Activated CD4-positive, alpha-beta T cell treated with anti-CD3 and anti-CD28 coated beads, Interleukin-2, amount 50 U/mL, for 16 hours (primary cell): ENCODE measurements around the gene CLNS1A.
"Not testable (repeated sequence)": the region's sequence is repeated elsewhere in the genome, so short reads cannot be mapped to it uniquely, and the experiment has no call there.

ENCODE experiments used
- DNase-seq: peaks from one replicate; pipeline ENCODE4 v3.0.0-alpha.2; 2020

CLNS1A gene

GRCh38 chr11:77617892-77618291 is 19.7 kb downstream of the CLNS1A start:
- no peak for DNase-seq

DNA sequence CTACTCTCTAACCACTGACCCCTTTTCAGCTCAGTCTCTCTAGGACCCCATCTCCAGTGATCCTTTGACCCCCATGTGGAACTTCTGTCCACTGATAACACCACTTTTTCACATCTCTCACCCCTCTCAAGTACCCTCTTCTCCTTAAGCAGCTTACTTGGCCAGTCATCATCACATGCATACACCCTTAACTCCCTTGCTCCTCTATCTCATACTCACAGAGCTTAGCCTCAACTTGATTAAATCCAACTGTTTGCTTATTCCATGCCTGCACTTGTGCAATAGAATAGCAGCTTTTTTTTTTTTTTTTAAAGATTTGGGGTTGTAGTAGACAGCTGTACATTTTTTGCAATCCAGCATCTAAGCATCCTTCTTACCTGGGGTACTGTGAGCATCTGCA is 25.7 kb downstream of the CLNS1A start:
- DNase-seq: no peak

GRCh38 chr11:77609234-77609633 is 28.4 kb downstream of the CLNS1A start:
- DNase-seq: no peak

DNA sequence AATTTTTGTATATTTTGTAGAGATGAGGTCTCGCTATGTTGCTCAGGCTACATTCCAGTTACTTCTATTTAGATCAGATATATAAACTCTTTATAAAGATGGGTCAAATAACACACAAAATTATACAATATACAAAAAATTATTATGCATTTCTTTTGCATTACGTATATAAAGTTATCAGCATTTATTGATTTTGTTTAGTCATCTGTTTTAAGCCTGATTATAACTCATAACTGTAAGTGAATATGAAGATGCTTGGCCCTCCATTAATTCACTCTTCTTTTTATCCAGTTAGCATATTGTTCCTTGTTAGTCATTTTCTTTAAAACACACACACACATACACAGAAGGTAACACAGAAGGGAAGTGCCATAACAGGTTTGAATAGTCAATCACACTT is 33.3 kb downstream of the CLNS1A start:
- DNase-seq: no peak

DNA sequence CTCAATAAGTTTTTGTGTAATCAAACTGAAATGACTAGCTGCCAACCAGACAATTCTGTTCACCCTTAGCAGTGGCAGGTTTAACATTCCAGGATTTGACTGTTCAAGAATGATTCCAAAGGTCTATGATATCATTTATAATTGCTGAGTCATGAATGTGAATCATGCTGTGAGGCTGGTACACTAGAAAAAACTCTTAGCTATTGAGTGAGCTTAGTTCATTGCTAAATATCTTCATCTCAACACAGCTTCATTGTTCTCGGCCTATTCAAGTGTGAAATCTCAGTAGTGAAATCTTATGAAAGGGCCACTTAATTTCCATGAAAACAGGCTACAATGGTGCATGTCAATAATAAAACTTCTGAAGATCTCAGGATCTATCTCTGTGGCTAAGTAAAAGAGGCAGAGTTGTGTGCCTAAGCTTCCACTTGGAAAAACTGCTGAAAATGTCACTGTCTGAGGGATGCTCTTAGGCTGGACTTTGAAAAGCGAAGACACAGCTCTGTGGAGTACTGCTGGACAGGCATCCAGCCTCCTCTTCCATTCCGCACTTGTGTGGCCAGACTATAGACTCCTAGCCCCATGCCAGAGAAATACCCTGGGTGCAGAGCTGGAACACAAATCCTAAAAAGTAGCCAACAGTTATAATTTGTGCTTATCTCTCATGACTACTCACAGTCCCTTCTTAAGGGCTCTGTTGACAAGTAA is 35.1 kb downstream of the CLNS1A start:
- DNase-seq: no peak

DNA sequence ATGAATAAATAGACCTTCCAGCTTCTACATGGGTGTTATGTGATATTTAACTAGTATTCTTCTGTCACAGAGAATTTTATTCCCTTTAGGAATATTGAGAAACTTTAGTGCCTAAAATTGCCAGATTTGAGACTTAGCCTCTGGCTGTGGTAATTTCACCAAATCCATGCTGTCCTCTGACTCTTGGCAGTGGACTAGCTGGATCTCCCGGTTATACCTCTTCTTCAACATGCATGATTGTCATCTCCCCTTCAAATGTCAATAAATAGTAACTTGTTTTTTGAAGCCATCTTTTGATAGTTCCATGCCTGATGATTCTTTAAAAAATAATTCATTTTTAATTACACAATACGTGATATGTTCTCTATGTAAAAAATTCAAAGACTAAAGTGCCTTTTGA is 39.4 kb downstream of the CLNS1A start:
- no peak for DNase-seq

DNA sequence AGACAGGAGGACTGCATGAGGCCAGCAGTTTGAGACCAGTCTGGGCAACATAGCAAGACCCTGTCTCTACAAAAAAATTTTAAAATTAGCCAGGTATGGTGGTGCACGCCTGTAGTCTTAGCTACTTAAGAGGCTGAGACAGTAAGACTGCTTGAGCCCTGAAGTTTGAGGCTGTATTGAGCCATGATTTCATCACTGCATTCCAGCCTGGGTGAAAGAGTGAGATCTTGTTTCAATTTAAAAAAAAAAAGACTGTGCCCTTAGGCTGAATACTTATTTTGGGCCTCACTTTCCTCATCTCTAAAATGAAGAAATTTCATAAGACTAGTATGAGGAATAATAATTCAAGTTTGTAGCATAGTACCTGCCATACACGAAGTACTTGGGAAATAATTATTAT is 41.0 kb downstream of the CLNS1A start:
- DNase-seq: no peak

DNA sequence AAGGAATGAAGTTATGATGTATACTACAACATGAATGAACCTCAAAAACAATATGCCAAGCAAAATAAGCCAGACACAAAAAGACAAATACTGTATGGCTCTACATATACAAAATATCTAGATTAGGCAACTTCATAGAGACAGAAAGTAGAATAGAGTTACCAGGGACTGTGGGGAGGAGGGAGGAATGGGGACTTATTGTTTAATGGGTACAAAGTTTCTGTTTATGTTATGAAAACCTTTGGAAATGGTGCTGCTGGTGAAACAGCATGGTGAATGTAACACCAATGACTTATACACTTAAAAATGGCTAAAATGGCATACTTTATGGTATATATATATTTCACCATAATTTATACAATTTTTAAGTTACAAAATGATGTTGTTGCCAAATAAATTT is 43.7 kb downstream of the CLNS1A start:
- DNase-seq: no peak

GRCh38 chr11:77592727-77593126 is 44.9 kb downstream of the CLNS1A start:
- no peak for DNase-seq

- peak; percentile 5 for DNase-seq
Observed at GRCh38 chr11:77590194-77590782, 47.3 kb downstream of the CLNS1A start.

GRCh38 chr11:77589521-77590193 is 47.9 kb downstream of the CLNS1A start, which contains the start of gene AQP11:
AQP11 (plus strand) TSS chr11:77589953; CDS start chr11:77589993, 40 bp downstream.
- DNase-seq: peak; percentile 75

DNA sequence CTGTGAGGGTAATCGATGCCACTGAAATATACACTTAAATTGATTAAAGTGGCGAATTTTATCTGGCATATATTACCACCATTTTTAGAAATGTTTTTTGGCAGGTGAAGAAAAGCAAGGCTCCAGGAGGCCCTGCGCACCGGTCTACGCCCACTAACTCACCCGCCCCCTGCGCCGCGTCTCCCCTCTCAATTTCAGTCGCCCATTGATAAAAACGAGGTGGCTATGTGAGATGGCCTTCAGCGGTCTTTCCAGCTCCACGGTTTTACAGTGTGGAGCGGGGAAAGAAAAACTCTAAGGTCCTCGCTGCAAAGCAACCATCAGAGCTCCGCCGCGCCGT is 48.4 kb downstream of the CLNS1A start:
- DNase-seq: no peak

- no peak for DNase-seq
Observed at GRCh38 chr11:77580712-77581337, 56.8 kb downstream of the CLNS1A start.

GRCh38 chr11:77575428-77575827 is 62.2 kb downstream of the CLNS1A start:
- DNase-seq: not testable (repeated sequence)

DNA sequence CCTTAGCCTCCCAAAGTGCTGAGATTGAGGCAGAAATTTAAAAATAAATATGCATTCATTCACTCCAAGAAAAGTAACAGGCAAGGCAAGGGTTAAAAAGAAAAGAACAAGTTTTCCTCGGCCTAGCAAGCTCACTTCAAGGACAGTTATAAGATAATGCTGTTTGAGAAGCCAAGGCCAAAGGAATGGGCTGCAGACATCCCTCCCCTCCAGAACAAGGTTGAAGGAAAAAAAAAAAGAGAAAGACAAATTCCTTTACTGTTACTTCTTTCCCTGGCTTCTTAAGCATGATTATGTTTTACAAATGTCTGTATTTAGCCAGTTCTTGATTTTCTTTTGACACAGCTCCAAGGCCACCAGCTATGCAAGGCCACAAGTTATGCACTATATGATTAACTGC is 66.7 kb downstream of the CLNS1A start:
- DNase-seq: not testable (repeated sequence)

DNA sequence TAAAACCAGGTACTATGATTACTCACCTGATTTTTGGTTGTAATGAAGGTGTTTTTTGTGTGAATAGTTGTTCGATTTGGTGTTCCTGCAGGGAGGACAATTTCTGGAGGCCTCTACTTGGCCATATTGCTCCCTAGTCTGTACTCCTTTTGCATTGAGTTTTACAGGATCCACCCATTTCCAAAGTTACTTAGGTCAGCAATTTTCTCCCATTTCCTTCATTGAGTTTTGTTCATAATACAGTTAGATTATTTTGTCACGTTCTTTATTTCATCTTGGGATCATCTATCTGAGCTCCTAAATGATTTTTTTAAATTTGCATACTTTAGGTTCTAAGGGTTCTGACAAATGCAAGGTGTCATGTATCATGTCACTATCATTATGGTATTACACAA is 67.9 kb downstream of the CLNS1A start:
- no peak for DNase-seq

DNA sequence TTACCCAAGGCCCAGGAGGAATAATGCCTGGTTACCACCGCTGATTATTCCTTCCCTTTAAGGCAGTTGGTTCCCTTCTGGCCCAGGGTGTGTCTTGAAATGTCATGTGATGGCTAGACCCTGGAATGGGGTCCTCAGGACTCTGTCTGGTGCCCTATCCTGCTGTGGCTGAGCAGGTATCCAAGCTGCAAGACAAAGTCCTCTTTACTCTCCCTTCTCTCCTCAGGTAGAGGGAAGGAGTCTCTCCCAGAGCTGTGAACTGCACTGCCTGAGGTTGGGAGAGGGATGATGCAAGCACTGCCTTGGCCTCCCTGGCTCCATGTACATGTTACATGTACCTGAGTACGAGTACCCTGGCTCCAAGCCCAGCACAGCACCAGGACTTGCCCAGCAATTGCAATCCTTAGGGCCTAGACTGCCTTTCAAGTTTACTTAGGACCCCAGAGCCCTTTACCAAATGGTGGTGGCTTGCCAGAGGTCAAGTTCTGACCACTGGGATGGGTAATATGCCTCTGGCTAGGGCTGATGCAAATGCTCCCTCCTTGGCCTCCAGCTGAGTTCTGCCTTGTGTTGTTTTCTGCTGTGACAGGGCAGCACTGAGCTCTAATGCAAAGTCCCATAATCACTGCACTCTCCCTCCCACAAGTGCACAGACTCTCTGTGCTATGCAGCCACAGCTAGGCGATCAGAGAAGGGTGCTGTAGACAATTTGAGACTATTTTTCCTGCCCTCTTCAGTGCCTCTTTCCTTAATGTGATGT is 68.5 kb downstream of the CLNS1A start:
- DNase-seq: no peak

DNA sequence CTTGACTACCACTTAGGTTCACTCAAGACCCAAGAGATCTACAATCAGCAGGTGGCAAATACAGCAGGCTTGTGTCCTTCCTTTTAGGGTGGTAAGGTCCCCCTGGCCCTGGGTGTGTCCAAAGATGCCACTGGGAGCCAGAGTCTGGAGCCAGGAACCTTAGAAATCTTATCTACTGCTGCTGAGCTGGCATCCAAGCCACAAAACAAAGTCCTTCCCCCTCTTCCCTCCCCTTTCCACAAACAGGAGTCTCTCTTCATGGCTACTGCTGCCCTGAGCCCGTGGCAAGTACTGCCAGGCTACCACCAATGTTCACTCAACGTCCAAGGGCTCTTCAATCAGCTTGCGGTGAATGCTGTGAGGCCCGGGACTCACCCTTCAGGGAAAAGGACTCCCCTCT is 69.3 kb downstream of the CLNS1A start:
- DNase-seq: no peak
